Measurements from ENCODE around the gene ZNF135.

The ZNF135 gene

GRCh38 chr19:58045411-58046050, 13.6 kb upstream of the ZNF135 start:
- no peak for DNase-seq (ENCODE audit: low read depth)
- no peak for TF ChIP-seq CTCF (IDR thresholded peaks at IDR 0.05; ENCODE audit: control insufficient read depth, extremely low read depth, insufficient read depth)
- H3K4me3 ChIP-seq (ENCODE audit: low read depth, low read length): no peak overlapping the region

DNA sequence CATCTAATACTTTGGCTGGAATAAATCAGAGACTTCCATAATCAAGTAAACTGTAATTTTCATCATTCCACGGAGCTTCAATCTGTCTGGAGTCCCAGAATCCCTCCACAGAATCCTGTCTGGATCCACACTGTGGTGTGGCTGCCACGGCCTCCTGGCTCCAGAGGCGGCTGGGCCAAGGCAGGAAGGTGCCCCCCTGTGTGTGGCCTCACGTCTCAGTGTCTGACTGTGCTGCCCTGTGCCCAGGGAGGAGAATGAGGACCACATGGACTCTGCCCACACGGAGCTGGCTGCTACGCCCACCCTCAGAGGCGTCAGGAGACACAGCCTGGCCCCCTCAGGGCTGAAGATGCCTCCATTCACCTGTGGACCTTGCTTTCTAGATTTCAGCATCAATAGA, 12.2 kb upstream of the ZNF135 start:
- DNase-seq (ENCODE audit: low read depth): no peak
- no peak overlapping the region for H3K4me3 ChIP-seq (ENCODE audit: low read depth, low read length)
- TF ChIP-seq CTCF (IDR thresholded peaks at IDR 0.05; ENCODE audit: control insufficient read depth, extremely low read depth, insufficient read depth): no peak

DNA sequence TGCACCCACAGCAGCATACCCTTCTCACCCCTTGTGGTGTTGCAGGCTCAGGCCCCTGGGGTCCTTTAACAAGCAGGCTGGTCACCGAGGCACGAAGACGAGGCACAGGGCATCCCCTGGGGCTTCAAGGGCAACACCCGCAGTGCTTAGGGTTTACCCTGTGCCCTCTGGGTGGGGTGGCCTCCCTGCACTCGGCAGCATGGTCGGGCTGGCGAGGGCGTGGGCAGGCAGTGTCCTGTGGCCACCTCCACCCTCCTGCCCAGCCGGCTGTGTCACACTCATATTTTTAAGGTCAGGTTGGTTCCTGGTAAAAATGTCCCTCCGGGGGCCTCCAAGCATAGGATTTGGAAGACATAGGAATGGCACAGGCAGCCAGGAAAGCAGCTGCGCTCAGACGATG, 11.4 kb upstream of the ZNF135 start:
- no peak for TF ChIP-seq CTCF (IDR thresholded peaks at IDR 0.05; ENCODE audit: control insufficient read depth, extremely low read depth, insufficient read depth)
- no peak overlapping the region for H3K4me3 ChIP-seq (ENCODE audit: low read depth, low read length)
- DNase-seq (ENCODE audit: low read depth): no peak

DNA sequence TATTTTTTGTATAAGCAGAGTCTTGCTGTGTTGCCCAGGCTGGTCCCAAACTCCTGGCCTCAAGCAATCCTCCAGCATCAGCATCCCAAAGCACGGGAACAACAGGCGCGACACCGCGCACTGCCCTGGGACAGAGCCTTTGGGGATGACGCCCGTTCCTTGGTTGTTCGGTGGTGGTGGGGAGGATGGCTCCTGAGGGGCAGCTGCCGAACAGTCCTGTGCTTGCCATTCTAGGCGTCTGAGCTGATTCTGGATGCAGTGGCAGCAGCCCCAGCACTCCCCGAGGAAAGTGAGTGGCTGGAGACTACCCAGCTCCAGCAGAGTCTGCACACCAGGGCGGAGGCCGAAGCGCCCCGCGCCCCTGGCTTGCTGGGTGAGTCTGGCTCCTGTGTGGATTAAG, 6.8 kb upstream of the ZNF135 start:
- no peak for DNase-seq (ENCODE audit: low read depth)
- no peak overlapping the region for H3K4me3 ChIP-seq (ENCODE audit: low read depth, low read length)
- no peak for TF ChIP-seq CTCF (IDR thresholded peaks at IDR 0.05; ENCODE audit: control insufficient read depth, extremely low read depth, insufficient read depth)

- DNase-seq (ENCODE audit: low read depth): no peak
- no peak for TF ChIP-seq CTCF (IDR thresholded peaks at IDR 0.05; ENCODE audit: control insufficient read depth, extremely low read depth, insufficient read depth)
- no peak overlapping the region for H3K4me3 ChIP-seq (ENCODE audit: low read depth, low read length)
These were observed 5.5 kb upstream of the ZNF135 start for GRCh38 chr19:58053480-58054156.

GRCh38 chr19:58054901-58055874, 3.9 kb upstream of the ZNF135 start:
- 0 out of 2 replicates have a peak overlapping the region, but pooled peaks have one; percentile 7 for H3K4me3 ChIP-seq (ENCODE audit: low read depth, low read length)
- DNase-seq (ENCODE audit: low read depth): no peak

More at GRCh38 chr19:58054901-58055874, 3.9 kb upstream of the ZNF135 start:
- TF ChIP-seq CTCF (IDR thresholded peaks at IDR 0.05; ENCODE audit: control insufficient read depth, extremely low read depth, insufficient read depth): no peak
